Neural cell (in vitro differentiated cells): Measurements from ENCODE around the gene IPPK. TPM values are rescaled to one million over a fixed set of nuclear protein-coding genes. Genes with fewer than 3 reads are reported as not detected.

ENCODE experiments used
- H2AFZ ChIP-seq: fragments of 200-600, 300-800 bp; sonication (generic), shearing (Covaris generic); 2 replicates; pipeline ENCODE4 v1.6.0; 2014; ENCODE audit warnings: low read depth, mild to moderate bottlenecking, antibody characterized with exemption, low read length, moderate library complexity
- H3F3A ChIP-seq: fragments of 200-600 bp; shearing (Covaris generic); 2 replicates; pipeline ENCODE4 v1.6.1; 2016; ENCODE audit warnings: mild to moderate bottlenecking, moderate library complexity, mixed read lengths, antibody characterized with exemption, low read length; ENCODE audit not compliant: insufficient read depth, poor library complexity, severe bottlenecking
- H3K27ac ChIP-seq: fragments of 200-600, 300-800 bp; sonication (generic), shearing (Covaris generic); 2 replicates; pipeline ENCODE4 v1.5.1; 2014; ENCODE audit warnings: mild to moderate bottlenecking, low read length, moderate library complexity
- H3K27me3 ChIP-seq: fragments of 300-800, 200-600 bp; sonication (generic), shearing (Covaris generic); 2 replicates; pipeline ENCODE4 v1.6.0; 2014; ENCODE audit warnings: mild to moderate bottlenecking, low read depth, low read length, moderate library complexity; ENCODE audit not compliant: insufficient read depth
- H3K36me3 ChIP-seq: fragments of 300-800, 200-600 bp; sonication (generic), shearing (Covaris generic); 2 replicates; pipeline ENCODE4 v1.5.1; 2014; ENCODE audit warnings: mild to moderate bottlenecking, antibody characterized with exemption, low read length, moderate library complexity; ENCODE audit not compliant: insufficient read depth
- H3K4me2 ChIP-seq: fragments of 300-800, 200-600 bp; sonication (generic), shearing (Covaris generic); 2 replicates; pipeline ENCODE4 v1.6.0; 2014; ENCODE audit warnings: mild to moderate bottlenecking, low read length
- H3K4me3 ChIP-seq: fragments of 300-800, 200-600 bp; sonication (generic), shearing (Covaris generic); 2 replicates; pipeline ENCODE4 v1.5.1; 2014; ENCODE audit warnings: mild to moderate bottlenecking, low read length, moderate library complexity
- H3K79me2 ChIP-seq: fragments of 200-600 bp; shearing (Covaris generic); replicated peaks from 2 replicates; pipeline ENCODE4 v1.6.0; 2014; ENCODE audit warnings: mild to moderate bottlenecking, low read length, moderate library complexity; ENCODE audit not compliant: insufficient read depth
- H3K9ac ChIP-seq: fragments of 300-800, 200-600 bp; sonication (generic), shearing (Covaris generic); 2 replicates; pipeline ENCODE4 v1.6.1; 2016; ENCODE audit warnings: mild to moderate bottlenecking, low read length, mixed read lengths
- H3K9me2 ChIP-seq: fragments of 200-600 bp; shearing (Covaris generic); 2 replicates; pipeline ENCODE4 v1.6.1; 2016; ENCODE audit warnings: mild to moderate bottlenecking, low read length, mixed read lengths; ENCODE audit not compliant: insufficient read depth
- H3K9me3 ChIP-seq: fragments of 200-600, 300-800 bp; sonication (generic), shearing (Covaris generic); 2 replicates; pipeline ENCODE4 v1.6.1; 2016; ENCODE audit warnings: mild to moderate bottlenecking, mixed run types, low read length, moderate library complexity, mixed read lengths
- H4K20me1 ChIP-seq: fragments of 200-600 bp; shearing (Covaris generic); 2 replicates; pipeline ENCODE4 v1.6.1; 2016; ENCODE audit warnings: mild to moderate bottlenecking, mixed run types; ENCODE audit not compliant: insufficient read depth
- CTCF ChIP-seq: fragments of 450-650 bp; IDR thresholded peaks from 2 replicates; pipeline ENCODE4 v1.5.1; 2014; ENCODE audit warnings: antibody characterized with exemption, mild to moderate bottlenecking, moderate library complexity; ENCODE audit not compliant: poor library complexity, severe bottlenecking
- EP300 ChIP-seq: fragments of 450-650 bp; conservative IDR thresholded peaks from 2 replicates; pipeline ENCODE4 v1.6.1; 2014; ENCODE audit warnings: antibody characterized with exemption, mild to moderate bottlenecking, moderate library complexity; ENCODE audit not compliant: poor library complexity, severe bottlenecking
- EZH2 ChIP-seq: fragments of 200-600, 300-800 bp; shearing (Covaris generic), sonication (generic); IDR thresholded peaks from 2 replicates; pipeline ENCODE4 v1.6.1; 2014; ENCODE audit warnings: antibody characterized with exemption, low read length, borderline replicate concordance, mild to moderate bottlenecking; ENCODE audit not compliant: insufficient read depth, poor library complexity, severe bottlenecking
- MXI1 ChIP-seq: fragments of 450-650 bp; conservative IDR thresholded peaks from 2 replicates; pipeline ENCODE4 v1.6.1; 2014; ENCODE audit warnings: antibody characterized with exemption, mild to moderate bottlenecking; ENCODE audit not compliant: poor library complexity, severe bottlenecking
- POLR2AphosphoS5 ChIP-seq: IDR thresholded peaks from 2 replicates; pipeline ENCODE4 v1.6.1; 2012
- RAD21 ChIP-seq: fragments of 450-650 bp; conservative IDR thresholded peaks from 2 replicates; pipeline ENCODE4 v1.6.1; 2014; ENCODE audit warnings: antibody characterized with exemption, mild to moderate bottlenecking, moderate library complexity
- SMC3 ChIP-seq: fragments of 450-650 bp; conservative IDR thresholded peaks from 2 replicates; pipeline ENCODE4 v1.6.1; 2014; ENCODE audit warnings: antibody characterized with exemption, mild to moderate bottlenecking, moderate library complexity; ENCODE audit not compliant: poor library complexity
- TAF1 ChIP-seq: IDR thresholded peaks from 2 replicates; pipeline ENCODE4 v1.6.1; 2012; ENCODE audit warnings: low read depth
- polyA plus RNA-seq: library from polyadenylated mRNA; depleted of rRNA; stranded (reverse); fragments of >200 nt; gene quantifications from 2 replicates; pipeline ENCODE4 v1.2.3, GENCODE V29; 2014
- TF ChIP-seq, protein P1 (sequence below): IDR thresholded peaks from 2 replicates; pipeline ENCODE4 v1.6.1; 2012; ENCODE audit warnings: borderline replicate concordance

IPPK gene
- polyA plus RNA-seq, 1 donor from 2014 or later: 34.3 TPM

- Histone ChIP-seq H3K4me3 (no peak overlapping the region), H3K9me2 (no peaks in the 10 kb centered on the region), H3K9me3 (no peaks in the 10 kb centered on the region), H3K27ac (no peak overlapping the region), H2AFZ (no peak overlapping the region), H3K36me3 (no peaks in the 10 kb centered on the region), H3F3A (no peaks in the 10 kb centered on the region), H3K79me2 (no peaks in the 10 kb centered on the region), H4K20me1 (no peaks in the 10 kb centered on the region), H3K4me2 (no peak overlapping the region), H3K9ac (no peak overlapping the region), H3K27me3 (no peaks in the 10 kb centered on the region)
- TF ChIP-seq CTCF (no peak), SMC3 (no peak), TAF1 (no peak), POLR2AphosphoS5 (no peak), EP300 (no peak)
- TF ChIP-seq, protein P1, sequence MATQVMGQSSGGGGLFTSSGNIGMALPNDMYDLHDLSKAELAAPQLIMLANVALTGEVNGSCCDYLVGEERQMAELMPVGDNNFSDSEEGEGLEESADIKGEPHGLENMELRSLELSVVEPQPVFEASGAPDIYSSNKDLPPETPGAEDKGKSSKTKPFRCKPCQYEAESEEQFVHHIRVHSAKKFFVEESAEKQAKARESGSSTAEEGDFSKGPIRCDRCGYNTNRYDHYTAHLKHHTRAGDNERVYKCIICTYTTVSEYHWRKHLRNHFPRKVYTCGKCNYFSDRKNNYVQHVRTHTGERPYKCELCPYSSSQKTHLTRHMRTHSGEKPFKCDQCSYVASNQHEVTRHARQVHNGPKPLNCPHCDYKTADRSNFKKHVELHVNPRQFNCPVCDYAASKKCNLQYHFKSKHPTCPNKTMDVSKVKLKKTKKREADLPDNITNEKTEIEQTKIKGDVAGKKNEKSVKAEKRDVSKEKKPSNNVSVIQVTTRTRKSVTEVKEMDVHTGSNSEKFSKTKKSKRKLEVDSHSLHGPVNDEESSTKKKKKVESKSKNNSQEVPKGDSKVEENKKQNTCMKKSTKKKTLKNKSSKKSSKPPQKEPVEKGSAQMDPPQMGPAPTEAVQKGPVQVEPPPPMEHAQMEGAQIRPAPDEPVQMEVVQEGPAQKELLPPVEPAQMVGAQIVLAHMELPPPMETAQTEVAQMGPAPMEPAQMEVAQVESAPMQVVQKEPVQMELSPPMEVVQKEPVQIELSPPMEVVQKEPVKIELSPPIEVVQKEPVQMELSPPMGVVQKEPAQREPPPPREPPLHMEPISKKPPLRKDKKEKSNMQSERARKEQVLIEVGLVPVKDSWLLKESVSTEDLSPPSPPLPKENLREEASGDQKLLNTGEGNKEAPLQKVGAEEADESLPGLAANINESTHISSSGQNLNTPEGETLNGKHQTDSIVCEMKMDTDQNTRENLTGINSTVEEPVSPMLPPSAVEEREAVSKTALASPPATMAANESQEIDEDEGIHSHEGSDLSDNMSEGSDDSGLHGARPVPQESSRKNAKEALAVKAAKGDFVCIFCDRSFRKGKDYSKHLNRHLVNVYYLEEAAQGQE: no peak
Measured at GRCh38 chr9:92617195-92617813, 52.6 kb downstream of the IPPK start.

DNA sequence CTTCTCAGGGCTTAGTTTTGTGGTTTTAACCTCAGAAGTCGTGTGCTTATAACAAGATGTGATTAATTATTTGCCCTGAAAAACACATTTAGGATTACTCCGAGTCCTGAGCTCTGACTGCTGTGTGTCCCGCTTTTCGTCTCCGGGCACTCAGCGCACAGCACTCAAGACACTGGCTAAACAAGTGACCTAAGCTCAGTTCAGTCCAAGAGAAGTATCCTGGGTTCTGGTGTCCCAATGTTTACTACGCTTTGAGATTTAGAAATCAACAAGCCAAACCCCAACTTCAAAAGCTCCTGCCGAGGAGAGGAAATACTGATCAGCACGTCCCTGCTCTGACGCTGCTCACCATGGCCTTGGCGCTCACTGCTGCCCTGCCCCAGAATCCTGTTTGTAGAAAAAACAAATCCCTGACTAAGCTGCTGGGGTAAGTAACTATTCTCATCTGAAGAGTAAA is 53.2 kb downstream of the IPPK start:
- Histone ChIP-seq H3K79me2 (no peaks in the 10 kb centered on the region), H3K9ac (no peak overlapping the region), H3K4me3 (no peak overlapping the region), H3F3A (no peaks in the 10 kb centered on the region), H4K20me1 (no peaks in the 10 kb centered on the region), H3K36me3 (no peaks in the 10 kb centered on the region), H3K27ac (no peak overlapping the region), H3K9me3 (no peaks in the 10 kb centered on the region), H3K27me3 (no peaks in the 10 kb centered on the region), H2AFZ (no peak overlapping the region), H3K9me2 (no peaks in the 10 kb centered on the region), H3K4me2 (no peak overlapping the region)
- TF ChIP-seq MXI1 (no peak), EZH2 (no peak), SMC3 (no peak), CTCF (no peak), RAD21 (no peak), TAF1 (no peak), POLR2AphosphoS5 (no peak), EP300 (no peak)
- TF ChIP-seq, protein P1: no peak
